ENCODE data around the gene CEMP1. TPM values are rescaled to one million over a fixed set of nuclear protein-coding genes. Genes with fewer than 3 reads are reported as not detected.
A peak's percentile ranks its signal among the peaks of the same experiment; 100 is the strongest.

Gene CEMP1
- total RNA-seq, 1 donor from 2014 or later: 1.4 TPM

DNA sequence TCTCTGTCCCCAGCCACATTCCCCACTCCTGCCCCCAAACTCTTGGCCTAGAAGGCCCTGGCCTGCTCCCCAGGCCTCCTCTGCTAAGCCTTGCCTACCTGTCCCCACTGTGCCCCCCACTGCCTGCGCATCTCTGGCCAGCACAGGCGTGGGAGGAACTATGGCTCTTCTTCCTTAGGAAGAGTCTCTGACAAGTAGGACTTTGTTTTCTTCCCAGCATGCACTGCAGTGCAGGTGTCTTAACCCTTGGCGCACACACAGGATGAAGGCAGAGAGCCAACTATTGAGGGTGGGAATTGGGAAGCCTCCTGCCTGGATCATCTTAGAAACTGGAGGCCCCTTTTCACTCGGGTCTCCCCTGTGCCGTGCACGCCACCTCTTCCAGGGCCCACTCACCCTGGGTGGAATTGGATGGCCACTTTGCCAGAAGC is 7.4 kb downstream of the CEMP1 start:
- intact Hi-C loops (cut with DNase I): no loop called here
- DNase-seq (no peak), ATAC-seq (no peak)
- TF ChIP-seq CTCF (IDR thresholded peaks at IDR 0.05): no peak
- Histone ChIP-seq H3K36me3 (peaks cover 79% of the 10 kb centered on the region), H3K9me3 (no peaks in the 10 kb centered on the region), H3K27ac (no peak overlapping the region), H3K4me1 (peaks cover 29% of the 10 kb centered on the region), H3K4me3 (no peak overlapping the region), H3K27me3 (ENCODE audit: low read depth) (no peaks in the 10 kb centered on the region)

- intact Hi-C loops (cut with DNase I): no loop called here
- Histone ChIP-seq H3K36me3 (peaks cover 55% of the 10 kb centered on the region), H3K4me1 (peaks cover 48% of the 10 kb centered on the region), H3K9me3 (no peaks in the 10 kb centered on the region), H3K27ac (peak overlapping the region; percentile 81), H3K4me3 (peak overlapping the region; percentile 76), H3K27me3 (ENCODE audit: low read depth) (no peaks in the 10 kb centered on the region)
- no peak for TF ChIP-seq CTCF (IDR thresholded peaks at IDR 0.05)
- DNase-seq (peak; percentile 68), ATAC-seq (peak; percentile 3 to 24)
Observed at GRCh38 chr16:2520784-2521531, 10.2 kb downstream of the CEMP1 start.

DNA sequence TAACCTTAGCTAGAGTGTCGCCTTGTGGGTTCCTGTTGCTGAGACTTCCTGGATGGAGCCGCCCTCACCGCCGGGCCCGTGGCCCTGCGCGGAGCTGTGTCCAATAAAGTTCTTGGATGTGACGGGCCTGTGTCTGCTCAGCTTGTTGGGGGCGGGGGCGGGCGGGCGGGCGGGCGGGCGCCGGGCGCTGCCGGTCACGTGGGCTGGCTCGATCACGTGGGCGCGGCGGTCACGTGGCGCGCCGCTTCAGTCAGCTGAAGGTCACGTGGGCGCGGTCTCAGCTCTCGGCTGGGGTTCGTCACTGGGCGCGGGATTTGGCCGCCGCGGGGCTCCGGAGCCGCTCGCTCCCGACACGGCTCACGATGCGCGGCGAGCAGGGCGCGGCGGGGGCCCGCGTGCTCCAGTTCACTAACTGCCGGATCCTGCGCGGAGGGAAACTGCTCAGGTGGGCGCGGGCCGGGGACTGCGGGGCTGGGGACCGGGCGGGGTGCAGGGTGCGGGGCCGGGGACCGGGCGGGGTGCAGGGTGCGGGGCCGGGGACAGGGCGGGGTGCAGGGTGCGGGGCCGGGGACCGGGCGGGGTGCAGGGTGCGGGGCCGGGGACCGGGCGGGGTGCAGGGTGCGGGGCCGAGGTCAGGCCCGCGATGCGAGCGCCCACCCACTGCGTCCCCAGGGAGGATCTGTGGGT is 11.0 kb downstream of the CEMP1 start, which contains the start of gene AMDHD2:
Gene AMDHD2, plus strand, starts transcription at position 275 of the 687 bp plus-strand sequence. Its CDS starts 88 bp downstream, at position 363.
- H3K27ac ChIP-seq: peak within 1 kb of the TSS; percentile 81
- H3K36me3 ChIP-seq: peaks cover 48% of the 10 kb centered on the region
- no peaks in the 10 kb centered on the region for H3K27me3 ChIP-seq (ENCODE audit: low read depth)
- DNase-seq: peak; percentile 95
- H3K4me3 ChIP-seq: peak within 1 kb of the TSS; percentile 76
- H3K9me3 ChIP-seq: no peaks in the 10 kb centered on the region
- no peak for TF ChIP-seq CTCF (IDR thresholded peaks at IDR 0.05)
- peaks cover 55% of the 10 kb centered on the region for H3K4me1 ChIP-seq
- intact Hi-C loops (cut with DNase I): no loop called here
- ATAC-seq: peak; percentile 74 to 77

- Histone ChIP-seq H3K4me3 (peak overlapping the region; percentile 76), H3K27me3 (ENCODE audit: low read depth) (no peaks in the 10 kb centered on the region), H3K4me1 (peaks cover 59% of the 10 kb centered on the region), H3K36me3 (peaks cover 43% of the 10 kb centered on the region), H3K9me3 (no peaks in the 10 kb centered on the region), H3K27ac (peak overlapping the region; percentile 81)
- no peak for DNase-seq
- TF ChIP-seq CTCF (IDR thresholded peaks at IDR 0.05): no peak
- intact Hi-C loops (cut with DNase I): no loop called here
- ATAC-seq: no peak
Observed at GRCh38 chr16:2519711-2520080, 11.5 kb downstream of the CEMP1 start.

- intact Hi-C loops (cut with DNase I): no loop called here
- no peaks in the 10 kb centered on the region for H3K9me3 ChIP-seq
- H3K36me3 ChIP-seq: peaks cover 36% of the 10 kb centered on the region
- ATAC-seq: no peak
- DNase-seq: peak; percentile 57
- H3K4me3 ChIP-seq: peak overlapping the region; percentile 76
- H3K27ac ChIP-seq: peak overlapping the region; percentile 81
- peaks cover 59% of the 10 kb centered on the region for H3K4me1 ChIP-seq
- no peaks in the 10 kb centered on the region for H3K27me3 ChIP-seq (ENCODE audit: low read depth)
- TF ChIP-seq CTCF (IDR thresholded peaks at IDR 0.05): no peak
Observed at GRCh38 chr16:2518823-2519710, 12.1 kb downstream of the CEMP1 start.
